ENCODE data around the gene SYK. TPM values are rescaled to one million over a fixed set of nuclear protein-coding genes. Genes with fewer than 3 reads are reported as not detected.
"Not testable (repeated sequence)": the region's sequence is repeated elsewhere in the genome, so short reads cannot be mapped to it uniquely, and the experiment has no call there.

The SYK gene
- total and polyA plus RNA-seq, 2 of the 4 experiments (the other 2 are of a cell fraction), result not detected

DNA sequence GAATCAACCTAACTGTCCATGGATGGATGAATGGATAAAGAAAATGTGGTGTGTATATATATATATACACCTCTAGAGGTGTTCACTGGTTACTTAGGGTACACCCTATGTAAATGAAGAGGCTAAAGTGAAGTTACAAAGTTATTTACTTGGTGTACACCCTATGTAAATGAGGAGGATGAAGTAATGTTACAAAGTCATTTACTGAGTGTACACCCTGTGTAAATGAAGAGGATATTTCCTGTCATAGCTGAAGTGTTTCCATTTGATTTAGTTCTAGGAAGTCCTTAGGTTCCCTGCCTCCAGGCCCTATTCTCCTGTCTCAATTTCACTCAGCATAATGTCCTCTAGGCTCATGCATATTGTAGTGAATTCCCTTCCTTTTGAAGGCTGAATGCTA lies 85.2 kb downstream of the SYK start:
- CTCF ChIA-PET, result interaction anchor here (0.6 kb wide), 1 partner anchor 9 kb away, joined by 5 read pairs; no protein-coding TSS in a partner anchor

More for the DNA sequence above, 85.2 kb downstream of the SYK start:
- H3K56ac ChIP-seq (ENCODE audit: extremely low read depth, insufficient read depth, low read length); H3K4me3 ChIP-seq (ENCODE audit: insufficient read depth, low read depth, low read length); DNase-seq; dilution Hi-C loops (cut with HindIII; ENCODE audit: low sequenced_read_pairs, unreplicated experiment); H3K14ac ChIP-seq (replicated peaks; ENCODE audit: low read depth, low read length); H3K36me3 ChIP-seq (ENCODE audit: control insufficient read depth, insufficient read depth, low read length); H3K23ac ChIP-seq (ENCODE audit: low read depth, low read length); H4K5ac ChIP-seq (ENCODE audit: low read depth, low read length); H3K18ac ChIP-seq (ENCODE audit: low read depth, low read length); H3K9ac ChIP-seq (ENCODE audit: low read depth, low read length); intact Hi-C loops (cut with micrococcal nuclease); H4K8ac ChIP-seq (ENCODE audit: low read depth in 2 of 2, low read length in 2 of 2); H2AFZ ChIP-seq (replicated peaks; ENCODE audit: low read length, poor library complexity); H2BK120ac ChIP-seq (ENCODE audit: low read depth, low read length); ATAC-seq (ENCODE audit: low read depth); H3K79me1 ChIP-seq (ENCODE audit: low read depth in 1 of 2, low read length in 2 of 2); in situ Hi-C loops (cut with MboI; ENCODE audit: low sequenced_read_pairs); H3K4me1 ChIP-seq (ENCODE audit: control insufficient read depth, insufficient read depth, low read length); H3K27ac ChIP-seq (ENCODE audit: insufficient read depth, low read length); H2AK9ac ChIP-seq (replicated peaks; ENCODE audit: low read depth, low read length, poor library complexity); H2BK20ac ChIP-seq (ENCODE audit: low read depth, low read length); H4K91ac ChIP-seq (ENCODE audit: insufficient read depth, low read depth, low read length); BruUV-seq (replicated peaks); H2BK5ac ChIP-seq (ENCODE audit: low read depth, low read length, poor library complexity, severe bottlenecking); H3K4ac ChIP-seq (ENCODE audit: low read depth, low read length); H2BK15ac ChIP-seq (ENCODE audit: low read depth, low read length); H4K20me1 ChIP-seq (ENCODE audit: insufficient read depth, low read length); POLR2A ChIA-PET (ENCODE audit: unreplicated experiment); H2AK5ac ChIP-seq (ENCODE audit: low read depth, low read length); H3K9me1 ChIP-seq (ENCODE audit: insufficient read depth, low read length); H3K9me3 ChIP-seq (ENCODE audit: control insufficient read depth, insufficient read depth, low read length); H3K4me2 ChIP-seq (ENCODE audit: low read depth, low read length): not testable (repeated sequence)
- peaks cover 30% of the 10 kb centered on the region for H3K27me3 ChIP-seq (ENCODE audit: control insufficient read depth, insufficient read depth, low read length)
